Activated CD8-positive, alpha-beta memory T cell treated with anti-CD3 and anti-CD28 coated beads, Interleukin-2, amount 50 U/mL, for 48 hours (primary cell): Measurements from ENCODE around the gene HSPA1A.
"Not testable (repeated sequence)": the region's sequence is repeated elsewhere in the genome, so short reads cannot be mapped to it uniquely, and the experiment has no call there.

Experiments
- DNase-seq: peaks from one replicate; pipeline ENCODE4 v3.0.0-alpha.2; 2020

The HSPA1A gene

DNA sequence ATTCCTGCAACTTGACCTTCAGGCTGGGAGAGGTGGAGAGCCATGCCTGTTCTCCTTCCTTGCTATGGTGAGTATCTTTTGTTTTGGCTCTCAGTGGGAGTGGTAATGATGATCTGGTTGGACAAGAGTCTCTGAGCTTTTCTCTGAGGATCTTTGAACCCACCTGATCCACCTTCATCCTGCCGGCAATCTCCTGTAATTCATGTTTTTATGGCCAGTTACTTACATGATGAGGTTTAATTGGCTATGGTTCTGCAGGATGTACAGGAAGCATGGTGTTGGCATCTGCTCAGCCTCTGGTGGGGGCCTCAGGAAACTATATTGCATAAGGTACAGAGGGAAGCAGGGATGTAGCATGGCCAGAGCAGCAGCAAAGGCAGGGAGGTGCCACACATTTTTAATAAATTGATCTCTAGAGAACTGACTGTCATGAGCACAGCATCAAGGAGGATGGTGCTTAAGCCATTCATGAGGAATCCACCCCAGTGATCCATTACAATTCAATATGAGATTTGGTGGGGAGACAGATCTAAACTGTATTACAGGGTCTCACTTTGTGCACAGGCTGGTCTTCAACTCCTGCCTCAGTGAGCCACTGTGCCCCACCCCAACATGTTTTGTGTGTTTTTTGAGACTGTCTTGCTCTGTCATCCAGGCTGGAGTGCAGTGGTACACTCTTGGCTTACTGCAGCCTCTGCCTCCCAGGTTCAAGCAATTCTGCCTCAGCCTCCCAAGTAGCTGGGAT, 22.2 kb downstream of the HSPA1A start:
- no peak for DNase-seq

DNA sequence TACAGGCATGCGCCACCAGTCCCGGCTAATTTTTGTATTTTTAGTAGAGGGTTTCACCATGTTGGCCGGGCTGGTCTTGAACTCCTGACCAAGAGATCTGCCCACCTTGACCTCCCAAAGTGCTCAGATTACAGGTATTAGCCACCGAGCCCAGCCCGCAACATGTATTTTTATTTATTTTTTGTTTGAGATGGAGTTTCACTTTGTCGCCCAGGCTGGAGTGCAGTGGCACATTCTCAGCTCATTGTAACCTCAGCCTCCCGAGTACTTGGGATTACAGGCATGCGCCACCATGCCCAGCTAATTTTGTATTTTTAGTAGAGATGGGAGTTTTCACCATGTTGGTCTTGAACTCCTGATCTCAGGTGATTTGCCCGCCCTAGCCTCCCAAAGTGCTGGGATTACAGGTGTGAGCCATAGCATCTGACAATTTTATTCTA, 22.8 kb downstream of the HSPA1A start:
- not testable (repeated sequence) for DNase-seq

DNA sequence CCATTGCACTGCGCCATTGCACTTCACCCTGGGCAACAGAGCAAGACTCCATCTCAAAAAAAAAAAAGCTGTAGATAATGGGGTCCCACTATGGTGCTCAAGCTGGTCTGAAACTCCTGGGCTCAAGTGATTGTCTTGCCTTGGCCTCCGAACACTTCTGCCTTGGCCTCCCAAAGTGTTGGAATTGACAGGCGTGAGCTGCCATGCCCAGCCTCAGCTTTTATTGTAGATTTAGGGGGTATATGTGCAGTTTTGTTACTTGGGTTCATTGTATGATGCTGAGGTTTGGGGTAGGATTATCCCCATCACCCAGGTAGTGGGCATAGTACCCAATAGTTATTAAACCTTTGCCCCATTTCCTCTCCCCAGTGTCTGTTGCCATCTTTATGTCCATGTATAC, 23.6 kb downstream of the HSPA1A start:
- no peak for DNase-seq

DNA sequence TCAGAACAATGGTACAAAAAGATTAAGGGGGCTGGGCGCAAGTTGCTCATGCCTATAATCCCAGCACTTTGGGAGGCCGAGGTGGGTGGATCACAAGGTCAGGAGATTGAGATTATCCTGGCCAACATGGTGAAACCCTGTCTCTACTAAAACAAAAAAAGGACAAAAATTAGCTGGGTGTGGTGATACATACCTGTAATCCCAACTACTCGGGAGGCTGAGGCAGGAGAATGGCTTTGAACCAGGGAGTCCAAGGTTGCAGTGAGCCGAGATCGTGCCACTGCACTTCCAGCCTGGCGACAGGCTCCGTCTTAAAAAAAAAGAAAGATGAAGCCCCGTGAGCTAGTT, 24.4 kb downstream of the HSPA1A start:
- DNase-seq, result not testable (repeated sequence)

DNA sequence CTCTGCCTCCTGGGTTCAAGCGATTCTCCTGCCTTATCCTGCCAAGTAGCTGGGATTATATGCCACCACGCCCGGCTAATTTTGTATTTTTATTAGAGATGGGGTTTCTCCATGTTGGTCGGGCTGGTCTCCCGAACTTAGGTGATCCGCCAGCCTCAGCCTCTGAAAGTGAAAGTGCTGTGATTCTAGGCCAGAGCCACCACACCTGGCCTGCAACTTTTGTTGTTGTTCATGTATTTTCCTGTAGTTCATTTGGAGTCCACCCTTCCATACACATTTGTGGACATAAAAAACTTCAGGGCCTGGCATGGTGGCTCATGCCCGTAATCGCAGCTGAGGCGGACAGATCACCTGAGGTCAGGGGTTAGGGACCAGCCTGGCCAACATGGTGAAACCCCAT, 26.7 kb downstream of the HSPA1A start:
- DNase-seq, result no peak

DNA sequence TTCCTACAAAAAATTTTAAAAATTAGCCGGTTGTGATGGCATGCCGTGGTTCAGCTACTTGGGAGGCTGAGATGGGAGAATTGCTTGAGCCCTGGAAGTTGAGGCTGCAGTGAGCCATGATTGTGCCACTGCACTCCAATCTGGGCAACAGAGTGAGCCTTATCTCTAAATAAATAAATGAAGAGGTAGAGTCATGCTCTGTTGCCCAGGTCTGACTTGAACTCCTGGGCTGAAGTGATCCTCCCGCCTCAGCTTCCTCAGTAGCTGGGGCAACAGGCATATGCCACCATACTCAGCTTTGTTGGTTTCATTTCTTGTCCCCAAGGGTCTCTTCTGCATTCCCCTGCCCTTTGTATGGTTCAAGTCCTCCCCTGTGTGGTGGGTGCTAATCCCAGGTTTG, 29.2 kb downstream of the HSPA1A start:
- DNase-seq, result no peak

DNA sequence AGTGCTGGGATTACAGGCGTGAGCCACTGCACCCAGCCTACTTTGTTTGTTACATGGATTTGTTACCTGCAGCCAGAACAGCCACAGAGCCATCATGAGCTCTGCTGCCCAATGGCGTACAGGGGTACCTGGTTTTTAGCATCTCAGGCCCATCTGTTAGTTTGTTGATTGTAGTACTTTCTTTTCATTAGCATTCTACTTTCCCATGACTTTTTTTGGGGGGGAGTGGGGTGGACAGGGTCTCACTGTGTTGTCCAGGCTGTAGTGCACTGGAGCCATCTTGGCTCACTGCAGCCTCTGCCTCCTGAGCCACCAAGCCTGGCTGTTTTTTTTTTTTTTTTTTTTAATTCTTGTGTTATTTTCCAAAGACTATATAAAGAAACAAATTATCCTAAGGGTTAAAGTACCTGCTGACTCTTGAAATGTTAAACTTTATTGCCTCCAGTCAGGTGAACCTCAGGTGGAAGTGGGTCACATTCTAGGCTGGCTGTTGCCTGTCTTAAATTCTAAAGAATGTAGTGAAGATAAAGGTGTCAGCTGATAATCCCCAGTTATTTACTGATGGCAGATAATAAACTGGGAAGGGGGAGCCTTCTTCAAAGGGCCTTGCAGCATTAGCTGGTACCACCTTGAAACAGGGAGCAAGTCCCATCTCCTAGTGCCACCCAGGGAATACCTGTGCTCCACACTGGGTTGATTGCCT, 32.1 kb downstream of the HSPA1A start:
- DNase-seq, result no peak

DNA sequence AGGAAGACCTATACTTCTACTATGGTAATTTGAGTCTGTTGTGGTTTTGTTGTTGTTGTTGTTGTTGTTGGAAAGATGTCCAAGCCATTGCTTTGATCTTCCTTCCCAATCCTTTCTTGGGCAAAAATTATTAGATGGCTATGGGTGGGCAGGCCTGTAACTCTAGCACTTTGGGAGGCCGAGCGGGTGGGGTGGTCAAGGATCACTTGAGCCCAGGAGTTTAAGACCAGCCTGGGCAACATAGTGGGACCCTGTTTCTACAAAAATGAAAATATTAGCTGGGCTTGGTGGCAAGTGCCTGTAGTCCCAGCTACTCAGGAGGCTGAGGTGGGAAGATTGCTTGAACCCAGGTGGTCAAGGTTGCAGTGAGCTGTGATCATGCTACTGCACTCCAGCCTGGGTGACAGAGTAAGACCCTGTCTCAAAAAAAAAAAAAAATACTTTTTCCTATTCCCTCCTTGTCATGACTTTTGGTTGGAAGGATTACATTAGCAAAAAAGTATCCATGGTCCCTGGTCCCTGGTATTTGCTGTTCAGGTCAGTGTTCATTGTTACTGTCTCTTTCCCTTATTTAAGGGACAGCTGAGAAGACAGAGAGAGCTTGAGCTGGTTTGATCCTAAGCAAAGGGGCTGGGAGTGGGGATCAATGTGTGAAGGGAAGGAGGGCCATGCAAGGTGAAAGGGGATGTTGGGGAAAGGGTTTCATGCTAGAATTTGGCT, 35.6 kb downstream of the HSPA1A start:
- no peak for DNase-seq

DNA sequence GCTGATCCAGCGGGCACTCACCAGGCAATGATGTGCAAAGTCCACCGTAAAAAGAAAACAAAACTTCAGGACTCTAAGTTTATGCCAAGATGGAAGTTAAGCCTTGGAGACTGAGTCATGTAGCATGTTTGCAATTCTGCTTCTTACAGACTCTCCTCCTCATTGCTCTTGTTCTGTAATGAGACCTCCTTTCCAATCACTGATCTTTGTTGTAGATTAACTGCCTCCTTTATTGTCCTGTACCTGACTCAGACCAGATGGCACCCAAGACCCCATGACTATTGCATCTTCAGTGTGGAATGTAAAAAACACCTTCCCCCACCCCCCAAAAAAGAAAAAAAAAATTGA, 36.1 kb downstream of the HSPA1A start:
- no peak for DNase-seq

DNA sequence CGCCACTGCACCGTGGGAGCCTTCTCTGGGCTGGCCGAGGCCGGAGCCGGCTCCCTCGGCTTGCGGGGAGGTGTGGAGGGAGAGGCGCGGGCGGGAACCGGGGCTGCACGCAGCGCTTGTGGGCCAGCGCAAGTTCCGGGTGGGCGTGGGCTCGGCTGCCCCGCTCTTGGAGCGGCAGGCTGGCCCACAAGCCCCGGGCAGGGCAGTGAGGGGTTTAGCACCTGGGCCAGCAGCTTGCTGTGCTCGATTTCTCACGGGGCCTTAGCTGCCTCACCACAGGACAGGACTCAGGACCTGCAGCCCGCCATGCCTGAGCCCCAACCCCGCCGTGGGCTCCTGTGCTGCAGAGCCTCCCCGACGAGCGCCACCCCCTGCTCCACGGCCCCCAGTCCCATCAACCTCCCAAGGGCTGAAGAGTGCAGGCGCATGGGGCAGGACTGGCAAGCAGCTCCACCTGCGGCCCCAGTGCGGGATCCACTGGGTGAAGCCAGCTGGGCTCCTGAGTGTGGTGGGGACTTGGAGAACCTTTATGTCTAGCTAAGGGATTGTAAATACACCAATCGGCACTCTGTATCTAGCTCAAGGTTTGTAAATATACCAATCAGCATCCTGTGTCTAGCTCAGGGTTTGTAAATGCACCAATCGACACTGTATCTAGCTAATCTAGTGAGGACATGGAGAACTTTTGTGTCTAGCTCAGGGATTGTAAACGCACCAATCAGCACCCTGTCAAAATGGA, 36.8 kb downstream of the HSPA1A start:
- not testable (repeated sequence) for DNase-seq

DNA sequence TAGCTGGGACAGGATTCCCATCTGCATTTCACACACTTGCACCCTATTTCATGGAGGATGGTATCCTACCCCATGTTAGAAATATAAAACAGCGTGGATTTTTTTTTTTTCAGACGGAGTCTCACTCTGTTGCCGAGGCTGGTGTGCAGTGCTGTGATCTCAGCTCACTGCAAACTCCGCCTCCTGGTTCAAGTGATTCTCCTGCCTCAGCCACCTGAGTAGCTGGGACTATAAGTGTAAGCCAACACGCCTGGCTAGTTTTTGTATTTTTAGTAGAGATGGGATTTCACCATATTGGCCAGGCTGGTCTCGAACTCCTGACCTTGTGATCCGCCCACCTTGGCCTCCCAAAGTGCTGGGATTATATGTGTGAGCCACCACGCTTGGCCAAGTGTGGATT, 42.4 kb downstream of the HSPA1A start:
- DNase-seq, result not testable (repeated sequence)

DNA sequence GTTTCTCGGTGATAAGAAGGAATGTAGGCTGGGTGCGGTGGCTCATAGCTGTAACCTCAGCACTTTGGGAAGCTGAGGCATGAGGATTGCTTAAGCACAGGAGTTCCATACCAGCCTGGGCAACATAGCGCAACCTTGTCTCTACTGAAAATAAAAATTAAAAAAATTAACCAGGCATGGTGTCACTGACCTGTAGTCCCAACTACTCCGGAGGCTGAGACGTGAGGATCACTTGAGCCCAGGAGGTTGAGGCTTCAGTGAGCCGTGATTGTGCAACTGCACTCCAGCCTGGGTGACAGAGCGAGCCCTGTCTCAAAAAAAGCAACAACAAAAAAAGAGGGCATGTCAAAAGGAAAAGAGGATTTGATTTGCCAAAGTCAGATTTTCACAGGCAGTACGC, 43.4 kb downstream of the HSPA1A start:
- DNase-seq, result no peak

DNA sequence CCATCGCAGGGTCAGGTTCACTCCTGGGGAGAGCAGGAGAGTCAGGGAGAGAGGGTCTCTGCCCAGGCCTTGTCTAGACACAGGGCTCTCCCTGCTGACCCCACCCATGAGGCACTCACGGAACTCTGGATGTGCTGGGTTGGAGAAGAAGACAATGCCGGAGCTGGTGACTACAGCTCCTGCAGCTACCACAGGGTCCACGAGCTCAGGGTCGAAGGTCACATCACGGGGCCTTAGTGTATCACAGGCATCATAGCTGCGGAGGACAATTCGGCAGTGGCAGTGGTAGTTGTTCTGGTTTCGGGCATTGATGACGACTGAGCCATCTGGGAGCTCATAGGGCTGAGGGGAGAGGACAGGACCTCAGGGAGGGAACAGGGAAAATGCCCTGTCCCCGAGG, 44.6 kb downstream of the HSPA1A start:
- DNase-seq, result no peak

DNA sequence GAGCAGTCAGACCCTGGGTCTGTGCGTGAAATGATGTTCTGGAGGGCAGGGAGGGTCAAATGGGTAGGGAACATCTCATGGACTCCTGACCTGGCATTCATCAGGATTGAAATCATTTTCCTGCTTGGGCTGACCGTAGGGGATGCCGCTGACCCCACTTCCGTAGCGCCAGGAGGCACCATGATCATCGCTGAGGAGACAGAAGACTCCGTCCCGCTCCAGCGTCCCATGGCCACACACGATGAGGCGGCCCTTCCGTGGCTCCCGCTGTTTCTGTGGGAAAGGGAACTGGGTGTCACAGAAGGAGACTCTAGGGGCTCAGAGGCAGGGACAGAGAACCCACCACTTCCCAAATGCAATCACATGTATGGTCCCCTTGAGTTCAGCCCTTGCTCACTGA, 45.0 kb downstream of the HSPA1A start:
- no peak for DNase-seq

DNA sequence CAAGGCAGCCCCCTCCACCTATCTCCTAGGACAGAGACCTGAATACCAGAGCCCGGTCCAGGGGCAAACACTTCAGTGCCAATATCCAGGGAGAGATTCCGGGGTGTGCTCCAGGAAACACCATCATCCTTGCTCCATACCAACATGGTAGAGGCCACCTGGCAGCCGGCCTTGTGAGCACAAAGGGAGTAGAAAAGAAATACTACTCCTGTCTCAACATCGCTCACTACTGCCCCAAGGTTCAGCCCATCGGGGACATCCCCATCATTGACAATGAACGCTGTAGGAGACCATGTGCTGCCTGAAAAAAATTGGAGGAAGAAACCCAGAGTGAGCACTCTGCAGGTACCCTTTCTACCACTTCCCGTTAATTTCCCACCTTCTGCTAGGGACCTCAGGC, 45.8 kb downstream of the HSPA1A start:
- DNase-seq, result no peak

DNA sequence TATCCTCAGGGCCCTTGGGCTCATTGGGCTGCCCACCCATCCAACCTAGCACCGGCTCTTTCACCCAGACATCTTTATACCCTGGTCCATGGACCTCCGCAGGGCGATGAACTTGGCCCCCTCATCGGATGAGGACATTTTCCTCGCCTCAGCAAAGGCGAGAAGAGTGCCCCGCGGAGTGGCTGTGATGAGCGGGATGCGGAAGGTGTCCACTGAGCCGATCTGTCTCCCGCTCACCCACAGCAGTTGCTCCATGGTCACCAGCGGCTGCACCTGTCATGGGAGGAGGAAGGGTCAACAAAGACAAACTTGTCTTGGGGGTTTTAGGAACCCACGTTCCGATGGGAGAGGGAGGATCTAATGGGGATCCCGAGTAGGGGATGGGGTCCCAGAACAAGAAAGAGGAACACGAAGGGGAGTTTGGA, 46.6 kb downstream of the HSPA1A start:
- DNase-seq, result no peak

DNA sequence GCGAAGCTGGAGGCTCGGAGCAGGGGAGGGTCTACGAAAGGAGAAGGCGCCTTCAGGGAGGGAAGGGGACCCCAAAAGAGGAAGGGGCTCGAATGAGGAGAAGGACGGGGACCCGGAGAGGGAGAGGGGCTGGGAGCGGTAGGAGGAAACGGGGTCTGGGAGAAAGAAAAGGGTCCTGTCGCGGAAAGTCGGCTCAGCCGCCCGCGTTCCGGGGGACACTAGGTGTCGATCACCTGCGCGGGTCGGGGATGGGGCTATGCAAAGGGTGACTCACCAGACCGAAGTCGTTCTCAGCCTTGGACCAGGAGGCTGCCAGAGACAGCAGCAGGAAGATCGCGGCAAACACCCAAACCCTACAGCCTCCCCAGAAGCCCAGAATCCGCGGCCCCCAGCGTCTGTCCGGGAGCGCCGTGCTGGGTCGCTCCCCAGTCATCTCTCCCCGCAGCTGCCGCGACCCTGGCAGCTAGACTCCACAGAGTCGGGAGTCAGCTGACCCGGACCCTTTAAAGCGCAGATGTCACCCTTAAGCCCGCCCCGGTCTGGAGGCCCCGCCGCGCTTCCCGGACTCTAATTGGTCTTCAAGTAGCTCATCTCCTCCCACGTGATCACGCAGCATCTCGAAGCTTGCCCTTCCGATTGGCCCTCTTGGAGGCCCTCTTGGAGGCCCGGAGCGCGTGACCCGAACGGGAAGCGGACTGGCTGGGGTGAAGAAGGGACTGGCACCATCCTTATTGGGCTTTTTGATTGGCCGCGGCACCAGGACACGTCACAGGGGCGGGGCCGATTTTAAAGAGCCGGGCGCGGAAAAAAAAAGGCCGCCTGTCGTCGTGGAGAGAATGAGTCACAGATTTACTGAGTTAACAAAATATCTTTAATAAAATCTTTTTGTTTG, 47.2 kb downstream of the HSPA1A start, which contains the start of gene NEU1:
TSS of gene NEU1 (minus strand) at position 478 of the 892 bp plus-strand sequence. CDS start at position 433, 45 bp downstream.
- peak; percentile 97 for DNase-seq

DNA sequence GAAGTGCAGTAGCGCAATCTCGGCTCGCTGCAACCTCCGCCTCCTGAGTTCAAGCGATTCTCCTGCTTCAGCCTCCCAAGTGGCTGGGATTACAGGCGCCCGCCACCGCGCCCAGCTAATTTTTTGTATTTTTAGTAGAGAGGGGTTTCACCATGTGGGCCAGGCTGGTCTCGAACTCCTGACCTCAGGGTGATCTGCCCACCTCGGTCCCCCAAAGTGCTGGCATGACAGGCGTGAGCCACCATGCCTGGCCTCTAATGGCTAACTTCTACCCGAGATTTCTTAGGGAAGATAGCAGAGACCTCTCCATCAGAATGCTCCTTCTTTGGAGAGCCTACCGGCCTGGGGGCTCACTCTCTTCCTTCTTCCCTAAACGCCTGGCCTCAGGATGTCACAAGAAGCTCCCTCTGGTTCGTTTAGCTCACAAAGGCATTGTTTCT, 48.8 kb downstream of the HSPA1A start:
- DNase-seq, result peak; percentile 60

DNA sequence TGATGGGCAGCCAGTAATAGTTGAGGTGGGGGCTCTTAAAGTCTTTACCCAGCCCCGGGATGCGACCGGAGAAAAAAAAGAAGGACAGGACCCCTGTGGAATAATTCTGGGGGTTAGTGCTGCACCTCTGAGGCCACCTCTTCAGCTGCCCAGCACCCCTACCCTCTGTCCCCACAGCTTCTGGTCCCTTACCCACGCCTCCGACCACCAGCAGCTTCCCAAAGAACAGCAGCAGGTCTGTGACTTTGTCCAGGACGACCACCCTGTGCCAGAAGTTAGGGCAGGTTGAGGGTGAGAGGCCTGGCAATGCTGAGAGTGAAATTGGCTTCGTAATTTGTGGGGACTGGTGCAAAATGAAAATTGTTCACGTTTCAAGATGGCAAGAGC, 49.5 kb downstream of the HSPA1A start:
- no peak for DNase-seq

DNA sequence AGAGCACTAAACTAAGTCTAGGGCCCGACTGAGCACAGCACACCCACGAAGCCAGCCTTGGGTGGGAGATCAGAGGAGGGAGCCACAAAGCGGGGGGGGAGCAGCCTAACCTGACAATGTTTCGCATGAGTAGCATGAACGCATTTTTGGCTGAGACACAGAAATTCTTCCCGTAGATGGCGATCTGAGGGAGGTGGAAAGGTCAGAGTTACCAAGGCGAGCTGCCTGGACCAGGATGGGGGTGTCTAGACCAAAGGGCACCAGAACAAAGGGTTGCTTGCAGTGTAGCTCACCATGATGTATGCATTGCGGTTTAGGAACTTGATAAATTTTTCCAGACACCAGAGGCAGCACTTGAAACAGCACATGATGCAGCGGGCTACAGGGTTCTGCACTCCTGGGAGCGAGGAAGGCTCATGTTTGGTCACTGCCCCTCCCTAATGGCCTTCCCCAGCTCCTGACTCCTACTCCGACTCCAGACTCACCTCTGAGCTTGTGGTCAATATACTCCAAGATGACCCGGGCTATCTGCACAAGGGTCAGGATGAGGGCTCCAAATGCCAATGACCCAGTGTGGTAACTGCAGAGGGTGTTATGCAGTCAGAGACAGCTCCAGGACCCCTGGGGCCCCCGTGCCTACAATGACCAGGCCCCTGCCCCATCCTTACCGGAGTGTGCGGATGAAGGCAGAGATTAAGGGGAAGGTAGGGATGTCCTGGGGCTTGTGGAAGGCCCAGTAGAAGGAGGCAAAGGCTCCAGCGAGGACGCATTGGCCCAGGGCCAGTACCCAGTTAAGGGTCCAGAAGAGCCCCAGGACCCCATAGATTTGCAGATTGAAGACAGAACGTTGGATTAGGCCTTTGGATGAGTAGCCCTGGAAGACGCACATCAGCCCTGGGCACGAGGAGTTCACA, 50.1 kb downstream of the HSPA1A start:
- no peak for DNase-seq
